Measurements from ENCODE around the gene KCNH5.

DNA sequence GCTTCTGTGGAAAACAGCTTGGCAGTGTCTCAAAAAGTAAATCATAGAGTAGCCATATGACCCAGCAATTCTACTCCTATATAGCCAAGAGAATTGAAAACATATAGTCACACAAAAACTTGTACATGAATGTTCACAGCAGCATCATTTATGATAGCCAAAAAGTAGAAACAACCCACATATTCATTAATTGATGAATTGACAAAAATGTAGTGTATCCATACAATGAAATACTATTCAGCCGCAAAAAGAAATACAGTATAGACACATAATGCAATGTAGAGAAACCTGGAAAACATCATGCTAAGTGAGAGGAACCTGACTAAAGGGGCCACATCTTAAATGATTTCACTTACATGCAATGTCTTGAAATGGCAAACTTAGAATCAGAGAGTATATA lies 326.6 kb downstream of the KCNH5 start:
- no peak for TF ChIP-seq CTCF (IDR thresholded peaks at IDR 0.05; ENCODE audit: insufficient read depth, low read depth, low read length)
- TF ChIP-seq EZH2 (IDR thresholded peaks at IDR 0.05; ENCODE audit: insufficient read depth, low read length), result no peak

Data from astrocyte (in vitro differentiated cells and primary cell).